ENCODE data around the gene ONECUT3. TPM values are rescaled to one million over a fixed set of nuclear protein-coding genes. Genes with fewer than 3 reads are reported as not detected.

ONECUT3 gene
- total and polyA plus RNA-seq, 9 of the 15 experiments (the other 6 are each of a cell fraction or from before 2014, with no cell fraction given): not detected

GRCh38 chr19:1824252-1824622, 70.9 kb downstream of the ONECUT3 start:
- ATAC-seq (no peak), DNase-seq (ENCODE audit: extremely low read depth in 1 of 4, low spot score in 3 of 4) (peak in 1 of 4 experiments; percentile 41), FAIRE-seq (no peak)
- H3K9me1 ChIP-seq (ENCODE audit: control insufficient read depth, insufficient read depth, low read length): no peaks in the 10 kb centered on the region
- H3K4me1 ChIP-seq (replicated peaks in 1 of 2; ENCODE audit: control insufficient read depth in 2 of 2, insufficient read depth in 2 of 2, low read length in 2 of 2): peaks cover 11 to 64% of the 10 kb centered on the region in 2 experiments
- WGBS (ENCODE audit: insufficient coverage, low coverage, missing lambda C conversion rate): 64% methylated on average over 14 of the region's 14 CpGs
- H3K36me3 ChIP-seq (ENCODE audit: control insufficient read depth, insufficient read depth, low read length): peaks cover 86% of the 10 kb centered on the region; the same call in 2 of the 3 replicates
- no peaks in the 10 kb centered on the region for H3K9me3 ChIP-seq (replicated peaks; ENCODE audit: control insufficient read depth, insufficient read depth, low read depth, low read length)
- H3K27me3 ChIP-seq (ENCODE audit: control insufficient read depth in 2 of 2, insufficient read depth in 2 of 2, low read length in 2 of 2): no peaks in the 10 kb centered on the region
- H3K4me3 ChIP-seq: no peak overlapping the region
- POLR2A ChIA-PET: interaction anchor here (1.6 kb wide), 1 partner anchor 8 kb away, joined by 5 read pairs; no protein-coding TSS in a partner anchor
- peaks cover 43% of the 10 kb centered on the region for H3K79me2 ChIP-seq (ENCODE audit: control insufficient read depth, insufficient read depth, low read length)
- no peak overlapping the region for H3K4me2 ChIP-seq (ENCODE audit: insufficient read depth, low read length)
- TSS peak; percentile 32 for BruUV-seq (replicated peaks)
- 0 out of 3 replicates have a peak overlapping the region, but pooled peaks have one; percentile 20 for H3K27ac ChIP-seq (ENCODE audit: extremely low read depth, low read depth, low read length)
- CTCF ChIA-PET (ENCODE audit: low intra/inter-chr PET ratio): interaction anchor here (2.3 kb wide), 1 partner anchor 152 kb away, joined by 12 read pairs; no protein-coding TSS in a partner anchor
- in situ Hi-C loops (cut with MboI): no loop called here
- intact Hi-C loops (cut with micrococcal nuclease): no loop called here
- peak overlapping the region; percentile 7 to 63 for H3K9ac ChIP-seq (ENCODE audit: insufficient read depth in 1 of 2, low read depth in 2 of 2, low read length in 2 of 2)
- no peaks in the 10 kb centered on the region for H4K20me1 ChIP-seq (replicated peaks; ENCODE audit: control insufficient read depth, insufficient read depth, low read length)
- H2AFZ ChIP-seq (ENCODE audit: low read depth, low read length): no peak overlapping the region
- no peak for TF ChIP-seq E4F1 (CRISPR knock-in tag; IDR thresholded peaks at IDR 0.05; ENCODE audit: borderline replicate concordance)
- TF ChIP-seq ZNF12 (CRISPR knock-in tag; IDR thresholded peaks at IDR 0.05): no peak
- peak; percentile 63; the same call in 1 of the 2 replicates for TF ChIP-seq ZNF592 (IDR thresholded peaks at IDR 0.05)
- TF ChIP-seq CEBPZ (IDR thresholded peaks at IDR 0.05; ENCODE audit: borderline replicate concordance, low read depth, low read length): no peak
- TF ChIP-seq GABPB2 (CRISPR knock-in tag; conservative IDR thresholded peaks at IDR 0.05): no peak
- no peak for TF ChIP-seq HMG20A (CRISPR knock-in tag; conservative IDR thresholded peaks at IDR 0.05)
- no peak for TF ChIP-seq NR2C1 (IDR thresholded peaks at IDR 0.05)
- peak; percentile 30; the same call in 1 of the 2 replicates for TF ChIP-seq NR2C1 (tag; IDR thresholded peaks at IDR 0.05)
- TF ChIP-seq ZFX (CRISPR knock-in tag; IDR thresholded peaks at IDR 0.05): peak; percentile 43
- TF ChIP-seq ZNF174 (CRISPR knock-in tag; IDR thresholded peaks at IDR 0.05): no peak
- no peak for TF ChIP-seq ATF1 (CRISPR knock-in tag; IDR thresholded peaks at IDR 0.05)
- TF ChIP-seq ATF1 (tag; IDR thresholded peaks at IDR 0.05): peak; percentile 31
- TF ChIP-seq L3MBTL2 (IDR thresholded peaks at IDR 0.05): peak; percentile 41; the same call in 1 of the 2 replicates
